ENCODE data around the gene LAMA2. TPM values are rescaled to one million over a fixed set of nuclear protein-coding genes. Genes with fewer than 3 reads are reported as not detected.

The LAMA2 gene
- polyA plus RNA-seq, 1 donor from 2014 or later: 2.5 TPM

GRCh38 chr6:129342243-129342642, 459.3 kb downstream of the LAMA2 start:
- no peaks in the 10 kb centered on the region for H3K9me3 ChIP-seq (ENCODE audit: low read length)
- H3K9me2 ChIP-seq (ENCODE audit: insufficient read depth, low read length): no peaks in the 10 kb centered on the region
- no peaks in the 10 kb centered on the region for H3F3A ChIP-seq (ENCODE audit: insufficient read depth, low read length, poor library complexity, severe bottlenecking)
- H4K20me1 ChIP-seq (ENCODE audit: insufficient read depth): no peaks in the 10 kb centered on the region
- TF ChIP-seq CTCF (IDR thresholded peaks at IDR 0.05; ENCODE audit: poor library complexity, severe bottlenecking) (no peak), SMC3 (conservative IDR thresholded peaks at IDR 0.05; ENCODE audit: poor library complexity) (no peak), POLR2AphosphoS5 (IDR thresholded peaks at IDR 0.05) (no peak), EP300 (conservative IDR thresholded peaks at IDR 0.05; ENCODE audit: poor library complexity, severe bottlenecking) (no peak), MXI1 (conservative IDR thresholded peaks at IDR 0.05; ENCODE audit: poor library complexity, severe bottlenecking) (no peak), TAF1 (IDR thresholded peaks at IDR 0.05; ENCODE audit: low read depth) (no peak), REST (IDR thresholded peaks at IDR 0.05; ENCODE audit: borderline replicate concordance) (no peak), RAD21 (conservative IDR thresholded peaks at IDR 0.05) (no peak), EZH2 (IDR thresholded peaks at IDR 0.05; ENCODE audit: borderline replicate concordance, insufficient read depth, low read length, poor library complexity, severe bottlenecking) (no peak)
- H3K4me3 ChIP-seq (ENCODE audit: low read length): no peak overlapping the region
- H3K27me3 ChIP-seq (ENCODE audit: insufficient read depth, low read depth, low read length): no peaks in the 10 kb centered on the region
- H3K36me3 ChIP-seq (ENCODE audit: insufficient read depth, low read length): no peaks in the 10 kb centered on the region
- no peak overlapping the region for H3K27ac ChIP-seq (ENCODE audit: low read length)
- H2AFZ ChIP-seq (ENCODE audit: low read depth, low read length): no peak overlapping the region
- no peak overlapping the region for H3K9ac ChIP-seq (ENCODE audit: low read length)
- no peak overlapping the region for H3K4me2 ChIP-seq (ENCODE audit: low read length)
- no peaks in the 10 kb centered on the region for H3K79me2 ChIP-seq (replicated peaks; ENCODE audit: insufficient read depth, low read length)

GRCh38 chr6:129342796-129343195, 459.9 kb downstream of the LAMA2 start:
- Histone ChIP-seq H2AFZ (ENCODE audit: low read depth, low read length) (no peak overlapping the region), H3K4me2 (ENCODE audit: low read length) (no peak overlapping the region), H4K20me1 (ENCODE audit: insufficient read depth) (no peaks in the 10 kb centered on the region), H3K79me2 (replicated peaks; ENCODE audit: insufficient read depth, low read length) (no peaks in the 10 kb centered on the region), H3K27me3 (ENCODE audit: insufficient read depth, low read depth, low read length) (no peaks in the 10 kb centered on the region), H3K27ac (ENCODE audit: low read length) (no peak overlapping the region), H3K9me3 (ENCODE audit: low read length) (no peaks in the 10 kb centered on the region), H3K4me3 (ENCODE audit: low read length) (no peak overlapping the region), H3K36me3 (ENCODE audit: insufficient read depth, low read length) (no peaks in the 10 kb centered on the region), H3K9ac (ENCODE audit: low read length) (no peak overlapping the region), H3K9me2 (ENCODE audit: insufficient read depth, low read length) (no peaks in the 10 kb centered on the region), H3F3A (ENCODE audit: insufficient read depth, low read length, poor library complexity, severe bottlenecking) (no peaks in the 10 kb centered on the region)
- TF ChIP-seq MXI1 (conservative IDR thresholded peaks at IDR 0.05; ENCODE audit: poor library complexity, severe bottlenecking) (no peak), CTCF (IDR thresholded peaks at IDR 0.05; ENCODE audit: poor library complexity, severe bottlenecking) (no peak), EP300 (conservative IDR thresholded peaks at IDR 0.05; ENCODE audit: poor library complexity, severe bottlenecking) (no peak), SMC3 (conservative IDR thresholded peaks at IDR 0.05; ENCODE audit: poor library complexity) (no peak), RAD21 (conservative IDR thresholded peaks at IDR 0.05) (no peak), TAF1 (IDR thresholded peaks at IDR 0.05; ENCODE audit: low read depth) (no peak), REST (IDR thresholded peaks at IDR 0.05; ENCODE audit: borderline replicate concordance) (no peak), POLR2AphosphoS5 (IDR thresholded peaks at IDR 0.05) (no peak), EZH2 (IDR thresholded peaks at IDR 0.05; ENCODE audit: borderline replicate concordance, insufficient read depth, low read length, poor library complexity, severe bottlenecking) (no peak)
